ENCODE measurements around the gene SPEG. TPM values are rescaled to one million over a fixed set of nuclear protein-coding genes. Genes with fewer than 3 reads are reported as not detected.

SPEG gene
- total and polyA plus RNA-seq, 2 of the 13 experiments (the other 11 are each of a cell fraction or from before 2014, with no cell fraction given) = 0.18 to 0.24 TPM

DNA sequence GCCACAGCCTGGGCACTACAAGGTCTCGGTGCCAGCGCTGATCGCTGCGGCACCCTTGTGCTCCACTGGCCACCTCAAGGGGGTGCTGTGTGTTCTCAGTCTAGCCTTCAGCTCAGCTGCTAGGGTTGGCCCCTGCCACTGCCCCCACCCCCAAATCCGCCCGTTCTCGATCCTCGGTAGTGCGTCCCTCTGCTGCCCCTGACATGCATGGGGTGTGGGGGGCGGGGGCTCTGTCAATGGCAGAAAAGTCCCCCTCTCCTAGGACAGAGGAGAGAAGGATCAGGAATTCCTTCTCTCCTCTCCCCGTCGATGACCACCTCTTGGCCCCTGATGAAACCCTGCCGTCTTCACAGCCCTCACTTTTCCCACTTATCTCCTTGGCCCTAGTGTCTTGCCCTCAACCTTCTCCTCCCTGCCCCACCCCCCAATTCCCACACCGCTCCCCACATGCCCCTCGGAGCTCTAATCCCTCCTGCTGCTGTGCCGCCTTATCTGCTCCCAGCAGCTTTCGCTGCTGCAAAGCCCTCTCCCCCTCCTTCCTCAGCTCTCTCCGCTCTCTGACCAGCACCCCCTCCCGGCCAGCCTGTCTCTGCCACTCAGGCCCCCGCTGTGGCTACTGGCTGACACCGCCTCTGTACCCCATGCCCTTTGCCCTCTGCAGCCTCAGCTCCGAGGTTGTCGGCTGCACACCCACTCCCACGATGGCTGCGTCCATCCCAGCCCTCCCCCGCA lies 75.3 kb downstream of the SPEG start (continued):
- 0 out of 2 replicates have a peak, but pooled peaks have one; percentile 9 for TF ChIP-seq ZNF567 (CRISPR knock-in tag; IDR thresholded peaks at IDR 0.05; ENCODE audit: borderline replicate concordance)
- no peak for TF ChIP-seq FLYWCH1 (CRISPR knock-in tag; IDR thresholded peaks at IDR 0.05)
- TF ChIP-seq CBX5 (CRISPR knock-in tag; IDR thresholded peaks at IDR 0.05; ENCODE audit: borderline replicate concordance) = no peak
- TF ChIP-seq FOXK1 (CRISPR knock-in tag; IDR thresholded peaks at IDR 0.05; ENCODE audit: borderline replicate concordance, low read depth) = no peak
- TF ChIP-seq ZFP41 (CRISPR knock-in tag; IDR thresholded peaks at IDR 0.05; ENCODE audit: borderline replicate concordance) = no peak; the same call in 1 of the 2 replicates
- no peak for TF ChIP-seq ZNF781 (CRISPR knock-in tag; IDR thresholded peaks at IDR 0.05; ENCODE audit: borderline replicate concordance, not compliant biosample characterization)
- no peak for TF ChIP-seq ZNF557 (CRISPR knock-in tag; IDR thresholded peaks at IDR 0.05)
- TF ChIP-seq MEF2D (CRISPR knock-in tag; IDR thresholded peaks at IDR 0.05) = no peak
- TF ChIP-seq, protein P1, sequence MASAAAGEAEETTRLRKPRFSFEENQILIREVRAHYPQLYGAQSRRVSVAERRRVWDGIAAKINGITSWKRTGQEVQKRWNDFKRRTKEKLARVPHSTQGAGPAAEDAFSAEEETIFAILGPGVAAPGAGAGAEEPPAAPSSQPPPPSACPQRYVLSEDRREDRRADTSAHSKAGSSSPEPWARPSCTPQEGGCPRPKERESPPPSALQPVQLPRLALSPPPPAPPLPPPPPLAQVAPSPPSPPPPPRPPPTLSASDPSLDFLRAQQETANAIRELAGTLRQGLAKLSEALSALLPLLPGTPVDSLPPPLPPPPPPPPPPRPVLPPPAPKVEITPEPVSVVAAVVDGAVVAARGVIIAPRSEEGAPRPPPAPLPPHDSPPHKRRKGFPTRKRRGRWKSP (CRISPR knock-in tag; IDR thresholded peaks at IDR 0.05) = no peak
- TF ChIP-seq, protein P2, sequence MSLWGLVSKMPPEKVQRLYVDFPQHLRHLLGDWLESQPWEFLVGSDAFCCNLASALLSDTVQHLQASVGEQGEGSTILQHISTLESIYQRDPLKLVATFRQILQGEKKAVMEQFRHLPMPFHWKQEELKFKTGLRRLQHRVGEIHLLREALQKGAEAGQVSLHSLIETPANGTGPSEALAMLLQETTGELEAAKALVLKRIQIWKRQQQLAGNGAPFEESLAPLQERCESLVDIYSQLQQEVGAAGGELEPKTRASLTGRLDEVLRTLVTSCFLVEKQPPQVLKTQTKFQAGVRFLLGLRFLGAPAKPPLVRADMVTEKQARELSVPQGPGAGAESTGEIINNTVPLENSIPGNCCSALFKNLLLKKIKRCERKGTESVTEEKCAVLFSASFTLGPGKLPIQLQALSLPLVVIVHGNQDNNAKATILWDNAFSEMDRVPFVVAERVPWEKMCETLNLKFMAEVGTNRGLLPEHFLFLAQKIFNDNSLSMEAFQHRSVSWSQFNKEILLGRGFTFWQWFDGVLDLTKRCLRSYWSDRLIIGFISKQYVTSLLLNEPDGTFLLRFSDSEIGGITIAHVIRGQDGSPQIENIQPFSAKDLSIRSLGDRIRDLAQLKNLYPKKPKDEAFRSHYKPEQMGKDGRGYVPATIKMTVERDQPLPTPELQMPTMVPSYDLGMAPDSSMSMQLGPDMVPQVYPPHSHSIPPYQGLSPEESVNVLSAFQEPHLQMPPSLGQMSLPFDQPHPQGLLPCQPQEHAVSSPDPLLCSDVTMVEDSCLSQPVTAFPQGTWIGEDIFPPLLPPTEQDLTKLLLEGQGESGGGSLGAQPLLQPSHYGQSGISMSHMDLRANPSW (CRISPR knock-in tag; IDR thresholded peaks at IDR 0.05; ENCODE audit: borderline replicate concordance) = no peak
- TF ChIP-seq SNAPC2 (CRISPR knock-in tag; IDR thresholded peaks at IDR 0.05) = no peak
- TF ChIP-seq SRSF9 (IDR thresholded peaks at IDR 0.05; ENCODE audit: borderline replicate concordance, insufficient read depth, low read depth, low read length, poor library complexity, severe bottlenecking) = no peak
- TF ChIP-seq GPN1 (CRISPR knock-in tag; IDR thresholded peaks at IDR 0.05; ENCODE audit: borderline replicate concordance) = no peak
- TF ChIP-seq MXD4 (CRISPR knock-in tag; IDR thresholded peaks at IDR 0.05) = no peak
- TF ChIP-seq, protein P3, sequence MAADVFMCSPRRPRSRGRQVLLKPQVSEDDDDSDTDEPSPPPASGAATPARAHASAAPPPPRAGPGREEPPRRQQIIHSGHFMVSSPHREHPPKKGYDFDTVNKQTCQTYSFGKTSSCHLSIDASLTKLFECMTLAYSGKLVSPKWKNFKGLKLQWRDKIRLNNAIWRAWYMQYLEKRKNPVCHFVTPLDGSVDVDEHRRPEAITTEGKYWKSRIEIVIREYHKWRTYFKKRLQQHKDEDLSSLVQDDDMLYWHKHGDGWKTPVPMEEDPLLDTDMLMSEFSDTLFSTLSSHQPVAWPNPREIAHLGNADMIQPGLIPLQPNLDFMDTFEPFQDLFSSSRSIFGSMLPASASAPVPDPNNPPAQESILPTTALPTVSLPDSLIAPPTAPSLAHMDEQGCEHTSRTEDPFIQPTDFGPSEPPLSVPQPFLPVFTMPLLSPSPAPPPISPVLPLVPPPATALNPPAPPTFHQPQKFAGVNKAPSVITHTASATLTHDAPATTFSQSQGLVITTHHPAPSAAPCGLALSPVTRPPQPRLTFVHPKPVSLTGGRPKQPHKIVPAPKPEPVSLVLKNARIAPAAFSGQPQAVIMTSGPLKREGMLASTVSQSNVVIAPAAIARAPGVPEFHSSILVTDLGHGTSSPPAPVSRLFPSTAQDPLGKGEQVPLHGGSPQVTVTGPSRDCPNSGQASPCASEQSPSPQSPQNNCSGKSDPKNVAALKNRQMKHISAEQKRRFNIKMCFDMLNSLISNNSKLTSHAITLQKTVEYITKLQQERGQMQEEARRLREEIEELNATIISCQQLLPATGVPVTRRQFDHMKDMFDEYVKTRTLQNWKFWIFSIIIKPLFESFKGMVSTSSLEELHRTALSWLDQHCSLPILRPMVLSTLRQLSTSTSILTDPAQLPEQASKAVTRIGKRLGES (CRISPR knock-in tag; IDR thresholded peaks at IDR 0.05; ENCODE audit: borderline replicate concordance) = no peak
- TF ChIP-seq, protein P4, sequence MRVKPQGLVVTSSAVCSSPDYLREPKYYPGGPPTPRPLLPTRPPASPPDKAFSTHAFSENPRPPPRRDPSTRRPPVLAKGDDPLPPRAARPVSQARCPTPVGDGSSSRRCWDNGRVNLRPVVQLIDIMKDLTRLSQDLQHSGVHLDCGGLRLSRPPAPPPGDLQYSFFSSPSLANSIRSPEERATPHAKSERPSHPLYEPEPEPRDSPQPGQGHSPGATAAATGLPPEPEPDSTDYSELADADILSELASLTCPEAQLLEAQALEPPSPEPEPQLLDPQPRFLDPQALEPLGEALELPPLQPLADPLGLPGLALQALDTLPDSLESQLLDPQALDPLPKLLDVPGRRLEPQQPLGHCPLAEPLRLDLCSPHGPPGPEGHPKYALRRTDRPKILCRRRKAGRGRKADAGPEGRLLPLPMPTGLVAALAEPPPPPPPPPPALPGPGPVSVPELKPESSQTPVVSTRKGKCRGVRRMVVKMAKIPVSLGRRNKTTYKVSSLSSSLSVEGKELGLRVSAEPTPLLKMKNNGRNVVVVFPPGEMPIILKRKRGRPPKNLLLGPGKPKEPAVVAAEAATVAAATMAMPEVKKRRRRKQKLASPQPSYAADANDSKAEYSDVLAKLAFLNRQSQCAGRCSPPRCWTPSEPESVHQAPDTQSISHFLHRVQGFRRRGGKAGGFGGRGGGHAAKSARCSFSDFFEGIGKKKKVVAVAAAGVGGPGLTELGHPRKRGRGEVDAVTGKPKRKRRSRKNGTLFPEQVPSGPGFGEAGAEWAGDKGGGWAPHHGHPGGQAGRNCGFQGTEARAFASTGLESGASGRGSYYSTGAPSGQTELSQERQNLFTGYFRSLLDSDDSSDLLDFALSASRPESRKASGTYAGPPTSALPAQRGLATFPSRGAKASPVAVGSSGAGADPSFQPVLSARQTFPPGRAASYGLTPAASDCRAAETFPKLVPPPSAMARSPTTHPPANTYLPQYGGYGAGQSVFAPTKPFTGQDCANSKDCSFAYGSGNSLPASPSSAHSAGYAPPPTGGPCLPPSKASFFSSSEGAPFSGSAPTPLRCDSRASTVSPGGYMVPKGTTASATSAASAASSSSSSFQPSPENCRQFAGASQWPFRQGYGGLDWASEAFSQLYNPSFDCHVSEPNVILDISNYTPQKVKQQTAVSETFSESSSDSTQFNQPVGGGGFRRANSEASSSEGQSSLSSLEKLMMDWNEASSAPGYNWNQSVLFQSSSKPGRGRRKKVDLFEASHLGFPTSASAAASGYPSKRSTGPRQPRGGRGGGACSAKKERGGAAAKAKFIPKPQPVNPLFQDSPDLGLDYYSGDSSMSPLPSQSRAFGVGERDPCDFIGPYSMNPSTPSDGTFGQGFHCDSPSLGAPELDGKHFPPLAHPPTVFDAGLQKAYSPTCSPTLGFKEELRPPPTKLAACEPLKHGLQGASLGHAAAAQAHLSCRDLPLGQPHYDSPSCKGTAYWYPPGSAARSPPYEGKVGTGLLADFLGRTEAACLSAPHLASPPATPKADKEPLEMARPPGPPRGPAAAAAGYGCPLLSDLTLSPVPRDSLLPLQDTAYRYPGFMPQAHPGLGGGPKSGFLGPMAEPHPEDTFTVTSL (CRISPR knock-in tag; IDR thresholded peaks at IDR 0.05; ENCODE audit: borderline replicate concordance) = no peak
